ENCODE data around the gene FIGNL2. TPM values are rescaled to one million over a fixed set of nuclear protein-coding genes. Genes with fewer than 3 reads are reported as not detected.

The FIGNL2 gene
- total and polyA plus RNA-seq, 4 donors = 0.06 to 0.70 (median 0.33) TPM

GRCh38 chr12:51852404-51853137 is 4.1 kb upstream of the FIGNL2 start (continued):
- TF ChIP-seq, protein P1, sequence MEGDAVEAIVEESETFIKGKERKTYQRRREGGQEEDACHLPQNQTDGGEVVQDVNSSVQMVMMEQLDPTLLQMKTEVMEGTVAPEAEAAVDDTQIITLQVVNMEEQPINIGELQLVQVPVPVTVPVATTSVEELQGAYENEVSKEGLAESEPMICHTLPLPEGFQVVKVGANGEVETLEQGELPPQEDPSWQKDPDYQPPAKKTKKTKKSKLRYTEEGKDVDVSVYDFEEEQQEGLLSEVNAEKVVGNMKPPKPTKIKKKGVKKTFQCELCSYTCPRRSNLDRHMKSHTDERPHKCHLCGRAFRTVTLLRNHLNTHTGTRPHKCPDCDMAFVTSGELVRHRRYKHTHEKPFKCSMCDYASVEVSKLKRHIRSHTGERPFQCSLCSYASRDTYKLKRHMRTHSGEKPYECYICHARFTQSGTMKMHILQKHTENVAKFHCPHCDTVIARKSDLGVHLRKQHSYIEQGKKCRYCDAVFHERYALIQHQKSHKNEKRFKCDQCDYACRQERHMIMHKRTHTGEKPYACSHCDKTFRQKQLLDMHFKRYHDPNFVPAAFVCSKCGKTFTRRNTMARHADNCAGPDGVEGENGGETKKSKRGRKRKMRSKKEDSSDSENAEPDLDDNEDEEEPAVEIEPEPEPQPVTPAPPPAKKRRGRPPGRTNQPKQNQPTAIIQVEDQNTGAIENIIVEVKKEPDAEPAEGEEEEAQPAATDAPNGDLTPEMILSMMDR (IDR thresholded peaks at IDR 0.05; ENCODE audit: low read depth, low read length, missing input control) = no peak
- TF ChIP-seq FOXA1 (IDR thresholded peaks at IDR 0.05) (no peak), TAF1 (conservative IDR thresholded peaks at IDR 0.05) (no peak), NR2F2 (IDR thresholded peaks at IDR 0.05) (no peak)
- TF ChIP-seq, protein P2, sequence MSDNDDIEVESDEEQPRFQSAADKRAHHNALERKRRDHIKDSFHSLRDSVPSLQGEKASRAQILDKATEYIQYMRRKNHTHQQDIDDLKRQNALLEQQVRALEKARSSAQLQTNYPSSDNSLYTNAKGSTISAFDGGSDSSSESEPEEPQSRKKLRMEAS (IDR thresholded peaks at IDR 0.05) = no peak

GRCh38 chr12:51851413-51852124 is 3.1 kb upstream of the FIGNL2 start:
- H3K9me3 ChIP-seq (ENCODE audit: control insufficient read depth in 4 of 4, low read length in 3 of 4) = no peaks in the 10 kb centered on the region
- no peak overlapping the region for H3K4me3 ChIP-seq (ENCODE audit: low read depth in 1 of 3, low read length in 3 of 3)
- H3K4me1 ChIP-seq (ENCODE audit: control insufficient read depth in 4 of 4, insufficient read depth in 4 of 4, low read length in 3 of 4) = peaks cover 4 to 20% (median 14%) of the 10 kb centered on the region in 4 donors
- peaks cover 0 to 6% (median 0%) of the 10 kb centered on the region in 4 donors for H3K27me3 ChIP-seq (ENCODE audit: control insufficient read depth in 4 of 4, insufficient read depth in 4 of 4, low read length in 3 of 4)
- WGBS = 70% methylated on average over 8 of the region's 8 CpGs
- H3K36me3 ChIP-seq (ENCODE audit: control insufficient read depth in 4 of 4, insufficient read depth in 3 of 4, low read depth in 1 of 4, low read length in 3 of 4) = no peaks in the 10 kb centered on the region
- TF ChIP-seq SP1 (IDR thresholded peaks at IDR 0.05) = no peak
- TF ChIP-seq YY1 (IDR thresholded peaks at IDR 0.05) = no peak
- no peak for TF ChIP-seq FOXA1 (IDR thresholded peaks at IDR 0.05)
- TF ChIP-seq, protein P3, sequence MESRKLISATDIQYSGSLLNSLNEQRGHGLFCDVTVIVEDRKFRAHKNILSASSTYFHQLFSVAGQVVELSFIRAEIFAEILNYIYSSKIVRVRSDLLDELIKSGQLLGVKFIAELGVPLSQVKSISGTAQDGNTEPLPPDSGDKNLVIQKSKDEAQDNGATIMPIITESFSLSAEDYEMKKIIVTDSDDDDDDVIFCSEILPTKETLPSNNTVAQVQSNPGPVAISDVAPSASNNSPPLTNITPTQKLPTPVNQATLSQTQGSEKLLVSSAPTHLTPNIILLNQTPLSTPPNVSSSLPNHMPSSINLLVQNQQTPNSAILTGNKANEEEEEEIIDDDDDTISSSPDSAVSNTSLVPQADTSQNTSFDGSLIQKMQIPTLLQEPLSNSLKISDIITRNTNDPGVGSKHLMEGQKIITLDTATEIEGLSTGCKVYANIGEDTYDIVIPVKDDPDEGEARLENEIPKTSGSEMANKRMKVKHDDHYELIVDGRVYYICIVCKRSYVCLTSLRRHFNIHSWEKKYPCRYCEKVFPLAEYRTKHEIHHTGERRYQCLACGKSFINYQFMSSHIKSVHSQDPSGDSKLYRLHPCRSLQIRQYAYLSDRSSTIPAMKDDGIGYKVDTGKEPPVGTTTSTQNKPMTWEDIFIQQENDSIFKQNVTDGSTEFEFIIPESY (IDR thresholded peaks at IDR 0.05) = no peak
- H3K9ac ChIP-seq (ENCODE audit: low read depth in 1 of 2, low read length in 2 of 2) = no peak overlapping the region
- no peak overlapping the region for H3K27ac ChIP-seq (ENCODE audit: low read depth in 1 of 2, low read length in 2 of 2)
- DNase-seq (ENCODE audit: low spot score) = no peak

- Histone ChIP-seq H3K27me3 (ENCODE audit: control insufficient read depth in 4 of 4, insufficient read depth in 4 of 4, low read length in 3 of 4) (no peaks in the 10 kb centered on the region), H3K36me3 (ENCODE audit: control insufficient read depth in 4 of 4, insufficient read depth in 3 of 4, low read depth in 1 of 4, low read length in 3 of 4) (no peaks in the 10 kb centered on the region), H3K4me3 (ENCODE audit: low read depth in 1 of 3, low read length in 3 of 3) (no peak overlapping the region), H3K9ac (ENCODE audit: low read depth in 1 of 2, low read length in 2 of 2) (no peak overlapping the region), H3K9me3 (ENCODE audit: control insufficient read depth in 4 of 4, low read length in 3 of 4) (no peaks in the 10 kb centered on the region), H3K27ac (ENCODE audit: low read depth in 1 of 2, low read length in 2 of 2) (no peak overlapping the region), H3K4me1 (ENCODE audit: control insufficient read depth in 4 of 4, insufficient read depth in 4 of 4, low read length in 3 of 4) (peaks cover 4 to 17% (median 14%) of the 10 kb centered on the region in 4 donors)
- 86% methylated on average over 4 of the region's 4 CpGs for WGBS
- DNase-seq (ENCODE audit: low spot score) = no peak
- TF ChIP-seq REST (IDR thresholded peaks at IDR 0.05) (no peak), FOXA2 (IDR thresholded peaks at IDR 0.05) (no peak), JUND (IDR thresholded peaks at IDR 0.05) (no peak), YY1 (IDR thresholded peaks at IDR 0.05) (no peak), RXRA (IDR thresholded peaks at IDR 0.05) (no peak), TAF1 (conservative IDR thresholded peaks at IDR 0.05) (no peak)
- TF ChIP-seq, protein P2 (IDR thresholded peaks at IDR 0.05) = no peak
- TF ChIP-seq, protein P4, sequence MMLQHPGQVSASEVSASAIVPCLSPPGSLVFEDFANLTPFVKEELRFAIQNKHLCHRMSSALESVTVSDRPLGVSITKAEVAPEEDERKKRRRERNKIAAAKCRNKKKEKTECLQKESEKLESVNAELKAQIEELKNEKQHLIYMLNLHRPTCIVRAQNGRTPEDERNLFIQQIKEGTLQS (IDR thresholded peaks at IDR 0.05) = no peak
Observed at GRCh38 chr12:51850965-51851299, 2.4 kb upstream of the FIGNL2 start.
